ENCODE data around the gene BORCS6.
A peak's percentile ranks its signal among the peaks of the same experiment; 100 is the strongest.

BORCS6 gene

GRCh38 chr17:8141741-8142140 is 48.2 kb downstream of the BORCS6 start:
- no peak for DNase-seq

DNA sequence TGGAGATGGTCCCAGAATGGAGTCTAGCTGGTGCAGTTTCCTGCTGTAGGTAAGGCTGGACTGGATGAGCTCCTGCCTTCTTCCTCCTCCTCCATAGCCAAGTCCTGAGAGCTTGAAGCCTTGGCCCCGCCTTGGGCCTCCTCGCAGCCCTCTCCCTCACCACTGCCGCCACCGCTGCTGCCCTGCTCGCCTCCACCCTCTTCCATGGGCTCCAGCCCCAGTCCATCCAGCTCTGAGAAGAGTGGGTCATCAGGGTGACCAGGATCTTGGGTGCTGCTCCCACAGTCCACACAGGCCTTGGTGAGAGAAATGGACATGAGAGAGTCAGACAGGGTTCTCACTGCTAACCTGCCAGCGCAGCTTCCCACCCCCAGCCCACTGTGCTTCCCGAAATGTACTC is 48.9 kb downstream of the BORCS6 start:
- no peak for DNase-seq

DNA sequence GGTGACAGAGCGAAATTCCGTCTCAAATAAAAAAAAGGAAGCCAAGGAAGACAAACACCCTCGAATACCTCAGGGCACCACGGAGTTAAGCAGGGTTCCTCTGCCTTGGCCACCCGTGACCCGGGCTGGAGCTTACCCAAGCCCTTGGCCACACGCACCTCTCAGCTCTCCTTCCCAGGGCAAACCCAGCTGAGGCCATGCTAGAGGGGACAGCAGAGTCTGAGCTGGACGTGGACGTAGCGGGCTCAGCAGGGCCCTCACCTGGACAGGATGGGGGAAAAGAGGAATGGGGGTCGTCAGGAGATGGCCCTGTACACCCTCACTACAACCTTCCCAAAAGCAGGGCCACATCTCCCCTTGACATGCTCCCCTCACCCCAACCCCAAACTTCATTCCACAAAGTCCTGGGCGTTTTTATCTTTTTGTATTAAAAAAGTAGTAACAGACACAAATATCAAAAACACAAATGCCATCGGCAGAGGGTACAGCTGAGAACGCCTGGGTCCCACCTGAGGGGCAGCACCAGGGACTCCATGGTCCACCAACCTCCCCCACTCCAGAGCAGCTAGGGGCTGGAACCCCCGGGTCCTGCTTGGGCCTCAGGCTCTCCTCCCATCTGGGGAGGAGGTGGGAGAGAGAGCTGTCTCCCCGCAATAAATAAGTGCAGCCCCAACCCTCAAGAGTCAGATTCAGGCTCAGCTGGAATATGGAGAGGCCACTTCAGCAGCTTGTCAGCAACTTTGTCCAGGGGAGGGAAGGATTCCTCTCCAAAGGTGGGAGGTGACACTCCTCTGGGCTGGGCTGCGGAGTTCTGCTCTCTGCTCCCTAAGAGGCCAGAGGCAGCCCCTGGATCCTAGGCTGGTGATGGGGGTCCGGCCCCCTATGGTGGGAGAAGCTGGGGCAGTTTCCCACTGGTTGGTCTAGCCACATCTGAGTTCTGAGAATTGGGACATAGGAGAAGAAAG is 49.6 kb downstream of the BORCS6 start:
- DNase-seq: no peak

DNA sequence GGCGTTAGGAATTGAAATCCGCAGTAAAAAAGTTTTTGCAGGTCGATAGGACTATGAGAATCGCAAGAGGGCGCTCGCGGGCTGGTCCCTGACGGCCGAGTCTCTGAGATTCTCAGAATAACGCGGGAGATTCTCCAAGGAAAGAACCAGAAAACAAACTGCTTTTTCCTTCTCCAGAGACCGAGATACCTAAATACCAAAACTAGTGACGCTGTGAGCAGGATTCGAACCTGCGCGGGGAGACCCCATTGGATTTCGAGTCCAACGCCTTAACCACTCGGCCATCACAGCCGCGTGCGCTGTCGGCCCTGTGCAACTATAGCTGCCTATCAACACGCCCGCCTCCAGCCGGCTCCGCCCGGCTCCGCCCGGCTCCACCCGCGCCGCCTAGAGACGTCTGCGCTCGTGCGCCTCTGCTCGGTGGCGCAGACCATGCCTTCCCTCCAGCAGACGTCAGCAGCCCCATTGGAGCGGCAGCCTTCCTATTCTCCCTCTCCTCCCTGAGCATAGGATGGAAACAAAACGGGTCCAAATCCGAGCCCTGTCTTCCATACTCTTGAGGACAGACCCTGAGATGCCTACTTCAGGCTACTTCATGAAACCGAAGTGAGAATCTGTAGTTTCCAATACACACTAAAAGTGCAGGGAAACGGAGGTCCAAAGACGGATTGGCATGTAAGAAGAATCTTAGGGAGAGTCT is 51.2 kb downstream of the BORCS6 start:
- peak; percentile 88 for DNase-seq

DNA sequence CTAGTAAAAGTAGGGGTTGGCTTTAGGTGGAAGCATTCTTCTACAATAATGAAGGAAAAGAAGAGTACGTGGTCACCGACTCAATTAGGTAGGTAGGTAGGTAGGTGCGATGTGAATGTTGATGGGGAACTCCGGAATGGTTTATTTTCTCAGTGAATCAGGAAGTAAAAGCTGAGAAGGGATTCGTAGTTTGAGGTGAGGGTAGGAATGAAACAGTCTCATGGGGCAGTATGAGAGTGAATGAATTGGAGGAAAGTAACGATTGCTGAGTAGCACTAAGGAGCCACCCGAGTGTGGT is 51.7 kb downstream of the BORCS6 start:
- no peak for DNase-seq
